Duodenal mucosa (tissue), 2 donors: ENCODE results near the gene SELENOM.
"Not testable (repeated sequence)": the region's sequence is repeated elsewhere in the genome, so short reads cannot be mapped to it uniquely, and the experiment has no call there.

Experiments
- H3K27ac ChIP-seq: one replicate; pipeline ENCODE4 v1.7.0; 2013; ENCODE audit warnings: low read depth, low read length
- H3K27me3 ChIP-seq, 2 donors: one replicate each; pipeline ENCODE4 v1.7.0; 2013; ENCODE audit warnings: low read length in 2 of 2, control low read depth in 1 of 2; ENCODE audit not compliant: insufficient read depth in 2 of 2, control insufficient read depth in 1 of 2
- H3K36me3 ChIP-seq, 2 donors: one replicate each; pipeline ENCODE4 v1.7.0; 2013; ENCODE audit warnings: low read length in 2 of 2, control low read depth in 1 of 2; ENCODE audit not compliant: insufficient read depth in 2 of 2, control insufficient read depth in 1 of 2
- H3K4me1 ChIP-seq, 2 donors: one replicate each; pipeline ENCODE4 v1.7.0; 2013; ENCODE audit warnings: low read length in 2 of 2, control low read depth in 1 of 2; ENCODE audit not compliant: insufficient read depth in 2 of 2, control insufficient read depth in 1 of 2
- H3K4me3 ChIP-seq, 2 donors: one replicate each; pipeline ENCODE4 v1.7.0; 2013; ENCODE audit warnings: low read length in 2 of 2, low read depth in 1 of 2
- H3K9ac ChIP-seq, 2 donors: one replicate each; pipeline ENCODE4 v1.7.0; 2013; ENCODE audit warnings: low read length in 2 of 2, low read depth in 1 of 2
- H3K9me3 ChIP-seq, 2 donors: one replicate each; pipeline ENCODE4 v1.7.0; 2013; ENCODE audit warnings: low read length in 2 of 2, control low read depth in 1 of 2; ENCODE audit not compliant: control insufficient read depth in 1 of 2

The SELENOM gene

DNA sequence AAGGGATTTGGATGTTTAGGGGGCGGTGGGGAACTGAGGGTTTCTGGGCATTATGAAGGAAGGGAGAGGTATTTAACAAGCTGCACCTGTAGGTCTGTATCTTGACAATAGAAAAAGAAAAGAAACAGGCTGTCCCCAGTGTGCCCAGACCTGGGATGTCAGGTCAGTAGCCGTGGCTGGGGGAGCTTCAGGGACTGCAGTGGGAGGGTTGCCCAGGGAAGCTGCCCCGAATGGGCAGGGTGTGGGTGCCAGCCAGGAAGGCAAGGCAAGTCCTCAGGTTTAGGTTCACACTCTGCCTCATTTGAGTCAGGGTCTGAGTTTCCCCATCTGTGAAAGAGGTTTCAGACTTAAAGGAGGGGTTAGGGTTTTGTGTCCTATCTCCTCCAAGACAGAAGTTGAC lies 16.9 kb upstream of the SELENOM start:
- Histone ChIP-seq H3K27ac (no peak overlapping the region), H3K4me3 (peak overlapping the region in 1 of 2 donors; percentile 80), H3K9ac (peak overlapping the region in 1 of 2 donors; percentile 93)

DNA sequence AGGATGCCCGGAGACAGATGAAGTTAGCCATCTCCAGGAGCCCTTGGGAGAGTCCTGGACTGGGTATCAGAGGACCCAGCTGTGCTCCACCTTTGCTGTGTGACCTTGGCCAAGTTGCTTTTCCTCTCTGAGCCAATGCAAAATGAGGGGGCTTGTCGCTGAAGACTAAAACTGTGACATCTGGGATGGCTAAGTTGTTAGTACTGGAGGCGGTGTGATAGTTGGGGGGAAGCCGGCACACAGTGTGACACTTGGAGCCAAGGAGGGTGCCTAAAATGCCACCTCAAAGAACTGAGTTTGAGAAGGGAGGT lies 15.9 kb upstream of the SELENOM start:
- Histone ChIP-seq H3K27ac (peak overlapping the region; percentile 85), H3K36me3 (peaks cover 0 to under 1% of the 10 kb centered on the region in 2 donors), H3K4me1 (peaks cover 23 to 34% of the 10 kb centered on the region in 2 donors), H3K27me3 (no peaks in the 10 kb centered on the region), H3K9me3 (no peaks in the 10 kb centered on the region), H3K4me3 (peak overlapping the region; percentile 78 to 80), H3K9ac (peak overlapping the region; percentile 80 to 93)

More for the DNA sequence above, 16.9 kb upstream of the SELENOM start:
- Histone ChIP-seq H3K4me1 (peaks cover 23 to 29% of the 10 kb centered on the region in 2 donors), H3K27me3 (no peaks in the 10 kb centered on the region), H3K36me3 (peaks cover 0 to 5% of the 10 kb centered on the region in 2 donors), H3K9me3 (no peaks in the 10 kb centered on the region)

DNA sequence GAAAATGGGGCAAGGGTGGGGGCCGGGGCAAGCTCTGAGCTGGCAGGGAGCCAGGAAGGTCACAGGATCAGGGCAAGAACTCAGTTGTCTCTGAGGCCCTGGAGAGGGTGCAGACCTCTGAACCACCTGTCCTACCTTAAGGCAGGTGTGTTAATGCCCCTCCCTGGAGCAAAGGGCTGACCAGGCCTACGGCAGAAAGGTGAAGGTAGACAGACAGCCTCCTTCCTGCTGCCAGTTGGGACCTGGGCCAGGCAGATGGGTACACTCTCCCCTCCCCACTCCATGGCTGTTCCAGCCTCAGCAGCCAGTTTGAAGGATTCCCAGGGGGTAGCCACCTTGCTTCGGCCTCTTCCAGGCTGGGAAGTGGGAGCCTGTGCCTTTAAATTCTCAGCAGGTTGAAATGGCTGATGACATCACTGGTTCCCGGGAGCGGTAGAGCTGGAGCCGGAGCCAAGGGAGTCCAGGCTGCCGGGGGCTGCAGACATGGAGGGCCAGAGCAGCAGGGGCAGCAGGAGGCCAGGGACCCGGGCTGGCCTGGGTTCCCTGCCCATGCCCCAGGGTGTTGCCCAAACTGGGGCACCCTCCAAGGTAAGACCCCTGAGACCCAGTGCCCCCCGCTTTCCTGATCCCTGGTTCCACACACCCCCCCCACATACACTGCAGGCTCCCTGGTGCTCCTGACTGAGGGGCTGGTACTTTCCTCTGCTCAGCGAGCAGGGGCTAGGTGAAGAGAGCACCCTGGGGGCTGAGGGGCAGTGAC lies 15.3 kb upstream of the SELENOM start, which contains the start of gene INPP5J:
TSS of gene INPP5J (plus strand) at position 435 of the 760 bp plus-strand sequence. CDS start at position 484, 49 bp downstream.
- Histone ChIP-seq H3K36me3 (no peaks in the 10 kb centered on the region), H3K4me3 (peak within 1 kb of the TSS; percentile 78 to 80), H3K27ac (peak within 1 kb of the TSS; percentile 85), H3K9ac (peak within 1 kb of the TSS; percentile 80 to 93), H3K9me3 (no peaks in the 10 kb centered on the region), H3K27me3 (no peaks in the 10 kb centered on the region), H3K4me1 (peaks cover 23 to 37% of the 10 kb centered on the region in 2 donors)

DNA sequence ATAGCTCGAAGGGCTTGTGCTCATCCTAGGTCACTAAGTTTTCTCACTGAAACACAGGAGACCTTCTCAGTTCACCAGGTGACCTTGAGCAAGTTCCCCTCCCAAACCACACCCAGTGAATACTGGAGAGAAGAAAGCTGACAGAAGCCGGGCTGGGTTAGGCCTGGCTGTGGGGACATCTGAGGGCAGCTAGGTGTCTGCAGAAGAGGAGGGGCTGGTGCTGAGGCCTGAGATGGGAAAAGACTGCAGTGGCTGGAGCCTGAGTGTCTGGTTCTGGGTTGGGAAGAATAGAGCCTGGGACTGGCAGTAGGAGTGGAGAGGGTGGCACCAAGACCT lies 14.8 kb upstream of the SELENOM start:
- no peaks in the 10 kb centered on the region for H3K27me3 ChIP-seq
- peak overlapping the region; percentile 80 to 93 for H3K9ac ChIP-seq
- H3K9me3 ChIP-seq, result no peaks in the 10 kb centered on the region
- H3K4me3 ChIP-seq, result peak overlapping the region; percentile 78 to 80
- H3K36me3 ChIP-seq, result no peaks in the 10 kb centered on the region
- peaks cover 23 to 37% of the 10 kb centered on the region in 2 donors for H3K4me1 ChIP-seq
- H3K27ac ChIP-seq, result peak overlapping the region; percentile 85

DNA sequence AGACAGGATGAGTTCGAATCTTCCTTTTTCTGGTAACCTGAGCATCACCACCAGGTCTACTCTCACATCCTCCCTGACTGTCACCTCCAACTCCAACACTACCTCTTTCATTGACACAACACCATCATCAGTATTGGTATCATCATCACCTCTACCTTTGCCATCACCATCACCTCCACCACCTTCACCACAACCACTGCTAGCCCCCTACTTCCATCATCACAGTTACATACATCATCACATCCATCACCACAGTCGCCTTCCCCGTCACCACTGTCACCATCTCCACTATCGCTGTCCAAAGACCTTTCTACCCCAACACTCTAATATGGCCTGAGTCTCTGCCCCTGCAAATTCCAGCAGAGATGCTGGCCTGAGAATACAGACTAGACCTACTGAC lies 14.0 kb upstream of the SELENOM start:
- H3K4me3 ChIP-seq, result no peak overlapping the region
- no peaks in the 10 kb centered on the region for H3K27me3 ChIP-seq
- no peak overlapping the region for H3K9ac ChIP-seq
- no peaks in the 10 kb centered on the region for H3K9me3 ChIP-seq
- peaks cover 23 to 37% of the 10 kb centered on the region in 2 donors for H3K4me1 ChIP-seq
- no peaks in the 10 kb centered on the region for H3K36me3 ChIP-seq
- no peak overlapping the region for H3K27ac ChIP-seq

DNA sequence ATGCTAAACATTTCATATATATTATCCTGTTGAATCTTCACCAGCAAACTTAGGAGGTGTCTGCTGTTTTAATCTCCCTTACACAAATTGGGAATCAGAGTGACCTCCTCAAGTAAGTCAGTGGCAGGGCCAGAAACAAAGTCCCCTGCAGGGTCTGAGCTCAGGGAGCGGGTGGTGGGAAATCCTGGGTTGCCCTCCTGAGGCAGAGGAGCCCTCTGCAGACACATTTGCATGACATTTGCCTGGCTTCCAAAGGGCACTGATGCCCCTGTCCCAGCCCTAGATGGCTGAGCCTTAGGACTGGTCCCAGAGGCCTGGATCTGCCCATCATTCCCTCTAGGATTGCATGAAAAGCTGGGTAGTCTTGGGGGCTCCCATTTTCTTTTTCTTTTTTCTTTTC lies 13.3 kb upstream of the SELENOM start:
- Histone ChIP-seq H3K36me3 (no peaks in the 10 kb centered on the region), H3K9me3 (no peaks in the 10 kb centered on the region), H3K4me1 (peaks cover 23 to 37% of the 10 kb centered on the region in 2 donors), H3K9ac (no peak overlapping the region), H3K27me3 (no peaks in the 10 kb centered on the region), H3K27ac (no peak overlapping the region), H3K4me3 (no peak overlapping the region)

DNA sequence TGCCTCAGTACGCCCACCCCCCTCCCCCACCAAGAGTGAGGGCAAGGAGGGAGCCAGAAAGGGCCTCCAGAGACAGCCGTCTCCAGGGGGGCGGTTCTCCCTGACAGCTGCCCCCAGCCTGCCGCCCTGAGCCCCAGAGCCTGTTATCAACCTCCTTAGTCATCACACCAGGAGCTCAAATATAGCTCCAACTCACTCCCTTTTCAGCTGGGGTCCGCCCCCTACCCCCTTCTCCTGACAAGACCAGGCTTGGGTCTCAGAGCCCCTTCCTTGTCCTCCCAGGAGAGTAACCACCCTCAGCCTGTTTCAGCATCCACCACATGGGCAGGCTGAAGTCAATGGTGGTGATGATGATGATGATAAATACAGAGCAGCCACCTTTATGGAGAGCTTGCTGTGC lies 12.9 kb upstream of the SELENOM start:
- Histone ChIP-seq H3K27me3 (no peaks in the 10 kb centered on the region), H3K9ac (no peak overlapping the region), H3K9me3 (no peaks in the 10 kb centered on the region), H3K4me1 (peaks cover 23 to 37% of the 10 kb centered on the region in 2 donors), H3K4me3 (no peak overlapping the region), H3K27ac (no peak overlapping the region), H3K36me3 (no peaks in the 10 kb centered on the region)

DNA sequence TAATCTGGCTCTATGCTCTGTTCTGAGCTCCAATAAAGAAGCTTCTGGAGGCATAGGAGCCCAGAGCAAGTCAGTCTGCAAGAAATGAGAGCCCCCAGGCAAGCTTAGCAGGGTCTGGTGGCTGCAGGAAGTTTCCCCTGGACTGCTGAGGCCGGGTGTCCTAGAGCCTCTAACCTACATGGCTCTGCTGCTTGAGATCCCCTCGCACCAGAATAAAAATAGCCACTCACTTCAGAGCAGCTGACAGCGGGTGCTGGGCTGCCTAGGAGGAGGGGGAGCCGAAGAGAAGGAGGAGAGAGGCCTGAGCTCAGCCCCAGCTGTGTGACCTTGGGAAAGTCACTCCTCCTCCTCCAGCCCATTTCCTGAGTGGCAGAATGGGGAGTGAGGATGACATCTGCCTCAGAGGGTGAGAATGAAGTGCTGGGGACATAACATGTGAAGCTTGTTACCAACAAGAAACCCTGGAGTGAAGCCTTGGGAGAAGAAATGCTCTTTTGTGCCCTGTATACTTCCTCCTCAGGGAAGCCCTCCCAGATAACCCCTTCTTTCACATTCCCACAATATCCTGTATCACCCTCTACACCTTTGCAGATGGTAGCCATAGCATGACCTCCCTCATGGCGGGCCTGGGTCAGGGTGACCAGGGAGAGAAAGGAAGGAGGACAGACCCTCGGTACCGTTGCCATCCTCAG lies 11.8 kb upstream of the SELENOM start:
- peaks cover 23 to 33% of the 10 kb centered on the region in 2 donors for H3K4me1 ChIP-seq
- no peaks in the 10 kb centered on the region for H3K9me3 ChIP-seq
- H3K27ac ChIP-seq, result no peak overlapping the region
- no peak overlapping the region for H3K9ac ChIP-seq
- no peaks in the 10 kb centered on the region for H3K27me3 ChIP-seq
- H3K4me3 ChIP-seq, result no peak overlapping the region
- H3K36me3 ChIP-seq, result no peaks in the 10 kb centered on the region

DNA sequence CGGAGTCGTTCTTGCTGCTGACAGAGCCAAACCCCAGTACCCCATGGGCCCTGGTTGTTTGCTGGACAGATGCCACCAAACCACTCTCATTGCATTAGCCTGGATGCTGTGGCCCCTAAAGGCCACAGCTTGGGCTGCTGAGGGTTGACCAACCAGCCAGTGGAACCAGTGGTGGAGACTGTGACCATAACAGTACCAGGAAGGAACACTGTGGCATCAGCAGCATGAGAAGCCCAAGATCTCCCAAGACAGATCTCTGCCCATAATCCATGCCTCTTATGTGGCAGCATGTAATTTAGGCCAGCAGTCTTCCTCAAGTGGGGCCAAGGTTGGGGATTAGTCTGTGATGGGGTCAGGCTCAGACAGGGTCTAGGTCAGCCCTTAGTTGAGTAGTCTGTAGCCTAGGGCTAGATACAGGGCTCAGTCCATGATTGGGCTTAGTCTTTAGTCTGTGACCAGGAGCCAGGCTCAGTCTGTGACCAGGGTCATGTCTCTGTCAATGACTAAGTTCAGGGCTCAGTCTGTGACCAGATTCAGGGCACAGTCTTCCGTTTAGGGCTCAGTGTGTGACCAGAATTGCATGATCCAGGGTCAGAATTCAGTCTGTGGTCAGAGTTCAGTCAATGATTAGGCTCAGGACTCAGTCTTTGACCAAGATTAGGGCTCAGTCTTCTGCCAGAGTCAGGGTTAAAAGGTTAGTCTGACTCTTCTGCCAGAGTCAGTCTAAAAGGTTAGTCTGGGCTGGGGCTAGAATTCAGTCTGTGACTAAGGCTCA lies 10.9 kb upstream of the SELENOM start:
- no peak overlapping the region for H3K9ac ChIP-seq

DNA sequence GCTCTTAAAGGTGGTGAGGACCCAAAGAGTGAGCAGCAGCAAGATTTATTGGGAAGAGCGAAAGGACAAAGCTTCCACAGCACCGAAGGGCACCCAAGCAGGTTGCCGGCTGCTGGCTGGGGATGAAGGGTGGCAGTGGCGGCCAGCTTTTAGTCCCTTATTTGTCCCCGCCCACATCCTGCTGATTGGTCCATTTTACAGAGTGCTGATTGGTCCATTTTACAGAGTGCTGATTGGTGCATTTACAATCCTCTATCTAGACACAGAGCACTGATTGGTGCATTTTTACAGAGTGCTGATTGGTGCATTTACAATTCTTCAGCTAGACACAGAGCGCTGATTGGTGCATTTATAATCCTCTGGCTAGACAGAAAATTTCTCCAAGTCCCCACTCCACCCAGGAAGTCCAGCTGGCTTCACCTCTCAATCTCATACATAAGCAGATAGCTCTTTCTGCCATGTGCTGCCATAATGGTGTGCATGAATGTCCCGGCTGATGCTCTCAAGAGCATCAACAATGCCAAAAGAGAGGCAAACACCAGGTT lies 5.3 kb upstream of the SELENOM start:
- H3K4me1 ChIP-seq, H3K9me3 ChIP-seq, H3K27me3 ChIP-seq, H3K9ac ChIP-seq, H3K27ac ChIP-seq, H3K36me3 ChIP-seq, H3K4me3 ChIP-seq: not testable (repeated sequence)

More for the DNA sequence above, 10.9 kb upstream of the SELENOM start:
- Histone ChIP-seq H3K36me3 (no peaks in the 10 kb centered on the region), H3K4me3 (no peak overlapping the region), H3K4me1 (peaks cover 18 to 24% of the 10 kb centered on the region in 2 donors), H3K27me3 (no peaks in the 10 kb centered on the region), H3K9me3 (no peaks in the 10 kb centered on the region), H3K27ac (no peak overlapping the region)
